Endothelial cell of umbilical vein (primary cell): ENCODE measurements around the gene BAG5. TPM values are rescaled to one million over a fixed set of nuclear protein-coding genes. Genes with fewer than 3 reads are reported as not detected.

Experiments used
- BruUV-seq: library from RNA; stranded (reverse); fragments of 400-500 nt; replicated peaks from 2 replicates; lab custom pipeline; 2021; lab: Mats Ljungman, UMichigan
- CTCF ChIA-PET: fragments of 300-600, 350-600 bp; sonication (Branson Sonifier 250); formaldehyde crosslinking; loops from one replicate; lab custom pipeline; 2021; ENCODE audit warnings: antibody characterized with exemption, inconsistent platforms; lab: Charles Lee
- POLR2A ChIA-PET: fragments of 300-600, 350-600 bp; sonication (Branson Sonifier 250); formaldehyde crosslinking; loops from one replicate; lab custom pipeline; 2021; ENCODE audit warnings: antibody characterized with exemption, inconsistent platforms; lab: Charles Lee
- DNase-seq: peaks from one replicate; pipeline ENCODE4 v3.0.0-alpha.2; 2011; ENCODE audit warnings: low read depth, low spot score
- FAIRE-seq: peaks from 2 replicates; lab custom pipeline; 2011; peaks lifted over from hg19 to GRCh38; lab: Jason Lieb, UNC
- H2AFZ ChIP-seq: 2 replicates; pipeline ENCODE4 v1.6.0; 2012; ENCODE audit warnings: low read depth, low read length, control low read depth, inconsistent platforms
- H3K27ac ChIP-seq: 2 replicates; pipeline ENCODE4 v1.5.1; 2011; ENCODE audit warnings: low read depth, mild to moderate bottlenecking, control low read depth, low read length, moderate library complexity; ENCODE audit not compliant: insufficient read depth
- H3K27me3 ChIP-seq, 2 experiments: 2 replicates each; pipeline versions ENCODE4 v1.6.0 to v1.6.1; 2011; ENCODE audit warnings: low read length in 2 of 2, mixed read lengths in 1 of 2; ENCODE audit not compliant: control insufficient read depth in 2 of 2, insufficient read depth in 2 of 2
- H3K36me3 ChIP-seq, 2 experiments: 2 replicates in 1 of 2; 3 replicates in 1 of 2; pipeline ENCODE4 v1.5.1; 2011; ENCODE audit warnings: low read length in 2 of 2, mild to moderate bottlenecking in 1 of 2, moderate library complexity in 1 of 2; ENCODE audit not compliant: control insufficient read depth in 2 of 2, insufficient read depth in 2 of 2; ENCODE audit errors: extremely low read depth in 1 of 2
- H3K4me1 ChIP-seq: 3 replicates; pipeline ENCODE4 v1.5.1; 2011; ENCODE audit warnings: mild to moderate bottlenecking, low read length; ENCODE audit not compliant: control insufficient read depth, insufficient read depth; ENCODE audit errors: extremely low read depth
- H3K4me2 ChIP-seq: 2 replicates; pipeline ENCODE4 v1.6.1; 2011; ENCODE audit warnings: low read length, control low read depth, mixed read lengths; ENCODE audit not compliant: insufficient read depth
- H3K4me3 ChIP-seq, 3 experiments: fragments of 200-600 bp in 1 of 3; sonication (generic), shearing (Covaris generic) in 1 of 3; replicated peaks in 1 of 3; 2 replicates each; pipeline ENCODE4 v1.5.1; 2011 to 2016; ENCODE audit warnings: control low read depth in 3 of 3, low read length in 3 of 3, mild to moderate bottlenecking in 2 of 3, inconsistent platforms in 1 of 3, low read depth in 1 of 3, moderate library complexity in 1 of 3; ENCODE audit not compliant: insufficient read depth in 1 of 3
- H3K79me2 ChIP-seq: 2 replicates; pipeline ENCODE4 v1.6.0; 2012; ENCODE audit warnings: low read length, inconsistent platforms; ENCODE audit not compliant: control insufficient read depth, insufficient read depth
- H3K9ac ChIP-seq: replicated peaks from 2 replicates; pipeline ENCODE3; 2011; ENCODE audit warnings: low read length, control low read depth; ENCODE audit not compliant: insufficient read depth; ENCODE audit errors: extremely low read depth
- H3K9me1 ChIP-seq: replicated peaks from 3 replicates; pipeline ENCODE4 v1.6.0; 2011; ENCODE audit warnings: mild to moderate bottlenecking, low read length; ENCODE audit not compliant: control insufficient read depth, insufficient read depth; ENCODE audit errors: extremely low read depth
- H3K9me3 ChIP-seq: replicated peaks from 2 replicates; pipeline ENCODE4 v1.5.1; 2012; ENCODE audit warnings: low read length, inconsistent platforms; ENCODE audit not compliant: control insufficient read depth, insufficient read depth
- H4K20me1 ChIP-seq: replicated peaks from 2 replicates; pipeline ENCODE3; 2011; ENCODE audit warnings: mild to moderate bottlenecking, low read length; ENCODE audit not compliant: control insufficient read depth, insufficient read depth; ENCODE audit errors: extremely low read depth
- EZH2 ChIP-seq: IDR thresholded peaks from 2 replicates; pipeline ENCODE4 v1.6.1; 2012; ENCODE audit warnings: borderline replicate concordance, low read depth, mild to moderate bottlenecking, moderate library complexity, low read length, inconsistent platforms; ENCODE audit not compliant: severe bottlenecking
- FOS ChIP-seq: IDR thresholded peaks from 2 replicates; pipeline ENCODE4 v1.6.1; 2011; ENCODE audit warnings: mild to moderate bottlenecking, low read length, moderate library complexity, borderline replicate concordance; ENCODE audit not compliant: insufficient read depth
- JUN ChIP-seq: IDR thresholded peaks from 2 replicates; pipeline ENCODE4 v1.6.1; 2011; ENCODE audit warnings: borderline replicate concordance, low read depth; ENCODE audit not compliant: insufficient read length, insufficient read depth
- MYC ChIP-seq: IDR thresholded peaks from one replicate; pipeline ENCODE4 v1.6.1; 2011; ENCODE audit warnings: mild to moderate bottlenecking, low read depth, low read length
- POLR2A ChIP-seq: IDR thresholded peaks from 2 replicates; pipeline ENCODE4 v1.6.1; 2012; ENCODE audit warnings: low read depth, mild to moderate bottlenecking, control low read depth, low read length
- POLR2AphosphoS5 ChIP-seq: IDR thresholded peaks from 2 replicates; pipeline ENCODE4 v1.6.1; 2012; ENCODE audit warnings: low read depth, mild to moderate bottlenecking, control low read depth, low read length, moderate library complexity; ENCODE audit not compliant: insufficient read depth
- dilution Hi-C: fragments of 300-500 bp; cut with MboI; formaldehyde crosslinking; loops from one replicate; pipeline ENCODE4 v1.15.0; 2019; ENCODE audit warnings: low sequenced_read_pairs; ENCODE audit not compliant: extremely low pct_ligation_motif_present
- intact Hi-C: fragments of 100-400 bp; cut with micrococcal nuclease; formaldehyde crosslinking; loops from one replicate; pipeline ENCODE4 v1.10.0; 2022
- polyA plus RNA-seq, 4 experiments: library from polyadenylated mRNA; depleted of rRNA in 3 of 4; stranded (reverse) in 3 of 4; unstranded in 1 of 4; fragments of >200 nt; gene quantifications; 2 replicates each; pipeline versions ENCODE4 v1.2.1 to v1.2.3, GENCODE V29; 2011 to 2012; ENCODE audit warnings: missing spikeins in 1 of 4
- total RNA-seq: library from RNA; stranded (reverse); gene quantifications from 2 replicates; pipeline ENCODE4 v1.2.3, GENCODE V29; 2021
- TF ChIP-seq, protein P1 (sequence below), 2 donors: IDR thresholded peaks; 1 replicate in 1 of 2; 2 replicates in 1 of 2; pipeline ENCODE4 v1.5.1; 2011; ENCODE audit warnings: low read length in 2 of 2, mild to moderate bottlenecking in 2 of 2, moderate library complexity in 2 of 2, control low read depth in 1 of 2, inconsistent platforms in 1 of 2, low read depth in 1 of 2; ENCODE audit not compliant: insufficient read depth in 1 of 2; ENCODE audit errors: extremely low read depth in 1 of 2
- TF ChIP-seq, protein P2 (sequence below): IDR thresholded peaks from 2 replicates; pipeline ENCODE4 v1.6.1; 2011; ENCODE audit not compliant: insufficient read depth, insufficient read length

Gene BAG5
- total and polyA plus RNA-seq, 2 donors (not counting 3 experiments of a cell fraction or from before 2014, with no cell fraction given): 6.3 to 32.5 TPM

DNA sequence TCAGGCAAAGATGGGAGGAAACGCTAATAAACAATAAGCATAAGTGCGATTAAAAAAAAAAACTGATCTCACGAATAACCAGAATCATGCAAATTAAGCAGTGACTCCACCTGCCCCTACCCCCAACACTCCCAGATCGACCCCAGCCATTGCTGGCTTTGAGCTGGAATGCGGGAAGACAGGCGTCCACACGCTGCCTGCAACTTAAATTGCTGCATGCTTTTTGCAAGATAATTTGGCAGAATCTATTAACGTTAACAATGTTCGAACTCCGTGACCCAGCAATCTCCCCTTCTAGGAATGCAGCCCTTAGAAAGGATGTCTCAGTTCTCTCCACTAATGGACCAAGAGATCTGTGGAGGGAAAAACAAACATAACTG lies 38.9 kb downstream of the BAG5 start:
- Histone ChIP-seq H4K20me1 (no peaks in the 10 kb centered on the region), H3K79me2 (no peaks in the 10 kb centered on the region), H3K27ac (no peak overlapping the region), H2AFZ (no peak overlapping the region), H3K9ac (no peak overlapping the region), H3K4me1 (peaks cover 13% of the 10 kb centered on the region), H3K9me3 (no peaks in the 10 kb centered on the region), H3K4me3 (no peak overlapping the region), H3K27me3 (peaks cover 19 to 34% of the 10 kb centered on the region in 2 experiments), H3K9me1 (no peaks in the 10 kb centered on the region), H3K4me2 (no peak overlapping the region), H3K36me3 (no peaks in the 10 kb centered on the region)
- dilution Hi-C loops (no loop called here), intact Hi-C loops (no loop called here)
- TF ChIP-seq, protein P1, sequence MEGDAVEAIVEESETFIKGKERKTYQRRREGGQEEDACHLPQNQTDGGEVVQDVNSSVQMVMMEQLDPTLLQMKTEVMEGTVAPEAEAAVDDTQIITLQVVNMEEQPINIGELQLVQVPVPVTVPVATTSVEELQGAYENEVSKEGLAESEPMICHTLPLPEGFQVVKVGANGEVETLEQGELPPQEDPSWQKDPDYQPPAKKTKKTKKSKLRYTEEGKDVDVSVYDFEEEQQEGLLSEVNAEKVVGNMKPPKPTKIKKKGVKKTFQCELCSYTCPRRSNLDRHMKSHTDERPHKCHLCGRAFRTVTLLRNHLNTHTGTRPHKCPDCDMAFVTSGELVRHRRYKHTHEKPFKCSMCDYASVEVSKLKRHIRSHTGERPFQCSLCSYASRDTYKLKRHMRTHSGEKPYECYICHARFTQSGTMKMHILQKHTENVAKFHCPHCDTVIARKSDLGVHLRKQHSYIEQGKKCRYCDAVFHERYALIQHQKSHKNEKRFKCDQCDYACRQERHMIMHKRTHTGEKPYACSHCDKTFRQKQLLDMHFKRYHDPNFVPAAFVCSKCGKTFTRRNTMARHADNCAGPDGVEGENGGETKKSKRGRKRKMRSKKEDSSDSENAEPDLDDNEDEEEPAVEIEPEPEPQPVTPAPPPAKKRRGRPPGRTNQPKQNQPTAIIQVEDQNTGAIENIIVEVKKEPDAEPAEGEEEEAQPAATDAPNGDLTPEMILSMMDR (IDR thresholded peaks at IDR 0.05; ENCODE audit: extremely low read depth in 1 of 2, insufficient read depth in 1 of 2, low read depth in 1 of 2, low read length in 2 of 2): no peak
- TF ChIP-seq FOS (no peak), EZH2 (peak; percentile 42), MYC (no peak), POLR2AphosphoS5 (no peak), POLR2A (no peak), JUN (no peak)
- TF ChIP-seq, protein P2, sequence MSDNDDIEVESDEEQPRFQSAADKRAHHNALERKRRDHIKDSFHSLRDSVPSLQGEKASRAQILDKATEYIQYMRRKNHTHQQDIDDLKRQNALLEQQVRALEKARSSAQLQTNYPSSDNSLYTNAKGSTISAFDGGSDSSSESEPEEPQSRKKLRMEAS: no peak
- ChIA-PET CTCF (no interaction called here), POLR2A (no interaction called here)
- no peak for FAIRE-seq
- no peak for DNase-seq
- BruUV-seq: no TSS peak
